RCC 7860 (cell line): ENCODE data around the gene FOSL1.
A peak's percentile ranks its signal among the peaks of the same experiment; 100 is the strongest.

Source experiments
- DNase-seq: peaks from one replicate; pipeline ENCODE4 v3.0.0-alpha.2; 2015; ENCODE audit warnings: low spot score
- FAIRE-seq: peaks from 2 replicates; lab custom pipeline; 2012; peaks lifted over from hg19 to GRCh38; lab: Jason Lieb, UNC

Gene FOSL1

DNA sequence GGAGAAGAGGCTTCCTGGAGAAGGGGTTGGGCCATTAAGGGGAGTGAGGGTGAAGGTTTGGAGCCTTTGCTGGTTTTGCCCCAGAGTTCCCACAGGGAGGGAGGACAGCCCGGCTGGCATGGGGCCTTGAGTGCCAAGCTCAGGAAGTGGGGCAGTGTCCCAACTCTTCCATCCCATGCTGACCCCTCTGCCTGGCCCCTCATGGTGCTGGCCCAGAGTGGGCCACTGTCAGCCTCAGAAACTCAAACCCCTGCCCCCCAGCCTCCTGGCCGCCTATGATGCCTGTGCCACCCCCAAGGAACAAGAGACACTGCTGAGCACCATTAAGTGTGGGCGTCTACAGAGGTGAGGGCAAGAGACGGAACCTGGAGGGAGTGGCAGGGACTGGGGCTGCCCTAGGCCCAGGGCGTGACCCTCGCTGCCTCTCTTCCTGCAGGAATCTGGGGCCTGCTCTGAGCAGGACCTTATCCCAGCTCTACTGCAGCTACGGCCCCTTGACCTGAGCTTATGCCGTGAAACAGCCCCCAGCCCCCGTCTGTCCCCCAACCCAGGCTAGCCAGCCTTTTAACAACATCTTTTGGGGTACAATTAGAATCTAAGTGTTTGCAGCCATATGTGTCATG, 34.5 kb downstream of the FOSL1 start:
- FAIRE-seq: no peak
- no peak for DNase-seq

DNA sequence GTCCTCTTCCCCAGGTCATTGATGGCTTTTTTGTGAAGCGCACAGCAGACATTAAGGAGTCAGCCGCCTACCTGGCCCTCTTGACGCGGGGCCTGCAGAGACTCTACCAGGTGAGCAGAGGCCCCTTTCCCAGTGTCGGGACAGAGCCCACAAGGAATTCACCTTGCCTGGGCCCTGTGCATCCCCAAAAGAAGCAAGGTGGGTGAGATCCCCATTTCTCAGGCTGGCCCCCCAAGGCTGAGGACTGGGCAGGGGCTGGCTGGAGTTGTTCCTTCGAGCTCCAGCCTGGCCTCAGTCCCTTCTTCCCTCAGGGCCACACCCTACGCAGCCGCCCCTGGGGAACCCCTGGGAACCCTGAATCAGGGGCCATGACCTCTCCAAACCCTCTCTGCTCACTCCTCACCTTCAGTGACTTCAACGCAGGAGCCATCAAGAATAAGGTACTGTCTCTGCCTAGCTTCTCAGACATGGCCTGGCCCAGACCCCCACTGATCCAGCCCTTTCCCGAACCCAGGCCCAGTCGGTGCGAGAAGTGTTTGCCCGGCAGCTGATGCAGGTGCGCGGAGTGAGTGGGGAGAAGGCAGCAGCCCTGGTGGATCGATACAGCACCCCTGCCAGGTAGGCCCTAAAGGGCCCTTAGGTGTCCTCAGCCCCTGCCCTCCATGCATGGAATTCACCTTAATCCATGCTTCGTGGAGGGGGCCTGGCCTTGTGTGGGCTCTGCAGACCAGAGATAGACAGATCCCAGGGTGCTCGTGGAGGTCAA, 35.3 kb downstream of the FOSL1 start:
- DNase-seq (no peak), FAIRE-seq (no peak)

DNA sequence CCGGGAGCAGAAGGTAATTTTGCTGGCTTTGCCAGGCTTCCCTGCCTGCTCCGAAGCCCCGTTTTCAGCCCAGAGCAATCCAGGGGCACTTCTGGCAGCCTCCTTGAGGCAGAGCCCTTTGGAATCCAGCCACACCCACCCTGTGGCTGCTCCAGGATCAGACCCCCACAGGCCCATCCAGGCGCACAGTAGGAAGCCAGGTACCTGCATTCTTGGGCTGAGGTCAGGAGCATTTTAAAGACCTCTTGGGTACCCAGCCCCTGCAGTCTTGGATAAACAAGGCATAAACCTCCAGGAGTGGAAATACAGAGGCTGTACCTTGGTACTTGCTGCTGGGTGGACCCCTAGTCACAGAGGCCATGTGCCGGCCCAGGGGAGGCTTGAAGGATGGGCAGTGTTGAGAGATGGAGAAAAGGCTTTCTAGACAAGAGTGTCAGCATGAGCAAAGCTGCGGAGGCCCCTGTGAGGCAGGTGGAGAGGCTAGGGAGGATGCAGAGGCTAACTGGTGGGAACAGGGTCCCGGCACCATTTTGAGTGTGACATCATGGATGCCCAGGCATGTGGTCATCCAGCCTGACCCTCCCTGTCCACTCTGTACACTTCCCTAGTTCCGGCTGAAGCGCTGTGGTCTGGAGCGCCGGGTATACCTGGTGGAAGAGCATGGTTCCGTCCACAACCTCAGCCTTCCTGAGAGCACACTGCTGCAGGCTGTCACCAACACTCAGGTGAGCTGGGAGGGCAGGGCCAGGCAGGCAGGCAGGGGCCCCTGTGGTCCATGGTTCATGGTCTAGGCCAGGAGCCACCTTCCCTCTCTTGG, 36.1 kb downstream of the FOSL1 start:
- no peak for DNase-seq
- no peak for FAIRE-seq

DNA sequence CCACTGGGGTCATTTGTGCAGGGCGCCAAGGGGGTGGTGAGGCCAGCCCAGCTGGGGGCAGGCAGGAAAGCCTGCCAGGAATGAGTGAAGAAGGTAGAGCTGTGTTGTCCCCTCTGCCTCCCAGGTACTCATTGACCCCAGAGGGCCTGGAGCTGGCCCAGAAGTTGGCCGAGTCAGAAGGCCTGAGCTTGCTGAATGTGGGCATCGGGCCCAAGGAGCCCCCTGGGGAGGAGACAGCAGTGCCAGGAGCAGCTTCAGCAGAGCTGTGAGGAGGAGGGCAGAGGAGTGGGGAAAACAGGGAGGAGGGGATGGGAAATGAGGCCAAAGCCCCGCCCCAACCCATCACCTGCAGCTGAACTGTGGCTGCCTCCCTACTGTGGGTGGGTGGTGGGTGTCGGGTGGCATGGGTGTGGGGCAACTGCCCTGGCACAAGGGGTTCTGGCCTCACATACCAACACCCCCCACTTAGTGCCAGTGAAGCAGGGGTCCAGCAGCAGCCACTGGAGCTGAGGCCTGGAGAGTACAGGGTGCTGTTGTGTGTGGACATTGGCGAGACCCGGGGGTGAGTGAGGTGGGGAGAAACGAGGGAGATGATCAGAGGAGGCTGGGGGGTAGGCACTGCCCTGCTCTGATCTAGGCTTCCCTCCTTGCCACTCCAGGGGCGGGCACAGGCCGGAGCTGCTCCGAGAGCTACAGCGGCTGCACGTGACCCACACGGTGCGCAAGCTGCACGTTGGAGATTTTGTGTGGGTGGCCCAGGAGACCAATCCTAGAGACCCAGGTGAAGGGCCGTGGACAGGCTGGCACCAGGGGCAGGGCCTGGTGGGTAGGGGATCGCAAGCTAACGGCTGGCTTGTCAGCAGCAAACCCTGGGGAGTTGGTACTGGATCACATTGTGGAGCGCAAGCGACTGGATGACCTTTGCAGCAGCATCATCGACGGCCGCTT, 37.0 kb downstream of the FOSL1 start:
- DNase-seq (no peak), FAIRE-seq (no peak)

DNA sequence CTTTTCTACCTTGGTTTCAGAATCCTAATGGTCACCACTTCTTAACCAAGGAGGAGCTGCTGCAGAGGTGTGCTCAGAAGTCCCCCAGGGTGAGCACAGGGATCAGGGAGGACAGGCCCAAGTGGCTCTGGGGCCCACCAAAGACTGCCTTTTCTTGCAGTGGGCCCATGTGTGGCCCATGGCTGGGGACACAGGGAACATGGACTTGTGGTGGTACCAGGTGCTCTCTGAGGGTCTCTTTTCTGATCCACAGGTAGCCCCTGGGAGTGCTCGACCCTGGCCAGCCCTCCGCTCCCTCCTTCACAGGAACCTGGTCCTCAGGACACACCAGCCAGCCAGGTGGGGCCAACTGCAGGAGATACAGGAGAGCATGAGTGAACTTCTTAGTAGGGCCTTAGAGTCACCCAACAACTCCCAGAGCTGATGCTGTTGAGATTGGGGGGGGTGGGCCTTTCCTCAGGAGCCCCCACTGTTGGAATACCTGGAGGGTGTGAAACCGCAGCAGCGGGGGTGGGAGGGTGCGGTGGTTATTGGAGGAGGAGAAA, 37.9 kb downstream of the FOSL1 start:
- DNase-seq: no peak
- no peak for FAIRE-seq

DNA sequence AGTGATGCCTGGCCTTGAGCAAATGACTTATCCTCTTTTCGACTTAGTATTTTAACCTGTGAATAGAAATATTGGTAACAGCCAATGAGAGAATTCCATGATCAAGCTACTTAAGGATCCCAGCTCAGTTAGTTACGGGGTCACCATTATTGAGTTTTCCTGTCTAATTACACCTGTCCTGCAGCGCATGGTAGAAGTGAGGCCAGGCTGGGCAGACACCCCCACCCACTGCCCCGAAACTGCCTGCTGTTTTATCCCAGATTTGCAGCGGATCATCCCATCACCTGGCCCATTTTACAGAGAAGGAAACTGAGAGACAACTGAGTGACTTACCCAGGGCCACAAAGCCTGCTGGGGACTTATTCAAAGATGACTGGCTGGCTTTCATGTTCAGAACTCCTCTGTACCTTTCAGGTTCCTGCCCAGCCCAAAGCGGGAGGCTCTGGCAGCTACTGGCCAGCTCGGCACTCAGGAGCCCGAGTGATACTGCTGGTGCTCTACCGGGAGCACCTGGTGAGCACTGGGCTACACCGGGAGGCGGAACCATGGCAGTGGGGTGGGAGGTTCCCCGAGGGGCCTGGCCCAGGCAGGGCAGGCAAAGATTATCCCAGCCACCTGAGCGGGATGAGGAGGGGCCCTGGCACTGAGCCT, 38.5 kb downstream of the FOSL1 start:
- no peak for DNase-seq
- no peak for FAIRE-seq

DNA sequence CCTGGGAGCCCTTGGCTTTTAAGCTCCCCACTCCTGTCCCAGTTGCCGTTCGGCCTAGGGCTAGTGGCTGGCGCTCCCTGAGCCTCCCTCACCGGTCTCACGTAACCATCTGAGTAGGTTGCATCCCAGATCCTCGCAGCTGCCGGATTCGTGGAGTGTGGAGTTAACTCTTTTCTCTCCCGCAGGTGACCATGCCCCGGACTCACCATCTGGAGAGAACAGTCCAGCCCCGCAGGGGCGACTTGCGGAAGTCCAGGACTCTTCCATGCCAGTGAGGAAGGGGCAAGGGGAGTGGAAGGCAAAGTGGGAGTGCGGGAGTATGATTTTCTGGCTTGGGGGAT, 39.1 kb downstream of the FOSL1 start:
- FAIRE-seq (no peak), DNase-seq (no peak)

DNA sequence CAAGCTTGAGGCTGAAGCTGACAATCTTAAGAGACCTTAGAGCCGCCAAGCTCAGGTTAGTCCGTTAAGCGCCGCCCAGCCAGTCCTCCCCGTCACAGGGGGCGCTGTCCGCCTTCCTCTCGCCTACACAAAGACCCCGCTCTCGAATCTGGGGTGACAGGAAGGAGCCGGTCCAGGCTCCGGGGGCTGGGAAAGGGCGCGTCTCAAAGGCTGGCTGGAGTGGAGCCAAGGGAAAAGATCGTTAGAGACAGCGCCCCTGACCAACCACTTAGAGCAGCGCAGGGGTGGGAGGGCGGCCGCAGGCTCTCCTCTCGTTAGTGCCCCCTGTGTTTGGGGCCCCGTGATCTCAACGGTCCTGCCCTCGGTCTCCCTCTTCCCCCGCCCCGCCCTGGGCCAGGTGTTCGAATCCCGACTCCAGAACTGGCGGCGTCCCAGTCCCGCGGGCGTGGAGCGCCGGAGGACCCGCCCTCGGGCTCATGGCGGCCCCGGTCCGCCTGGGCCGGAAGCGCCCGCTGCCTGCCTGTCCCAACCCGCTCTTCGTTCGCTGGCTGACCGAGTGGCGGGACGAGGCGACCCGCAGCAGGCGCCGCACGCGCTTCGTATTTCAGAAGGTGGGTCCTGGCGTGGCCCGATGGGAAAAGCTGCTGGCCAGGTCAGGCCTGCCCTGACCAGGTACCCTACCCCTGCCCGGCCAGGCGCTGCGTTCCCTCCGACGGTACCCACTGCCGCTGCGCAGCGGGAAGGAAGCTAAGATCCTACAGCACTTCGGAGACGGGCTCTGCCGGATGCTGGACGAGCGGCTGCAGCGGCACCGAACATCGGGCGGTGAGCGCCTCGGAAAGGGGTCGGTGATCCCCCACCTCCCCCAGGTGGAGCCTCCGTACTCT, 39.7 kb downstream of the FOSL1 start, which contains the start of gene MUS81:
TSS of gene MUS81 (plus strand) at position 156 of the 887 bp plus-strand sequence. CDS start at position 477, 321 bp downstream.
- peak; percentile 94 for DNase-seq
- peak; percentile 65 for FAIRE-seq

DNA sequence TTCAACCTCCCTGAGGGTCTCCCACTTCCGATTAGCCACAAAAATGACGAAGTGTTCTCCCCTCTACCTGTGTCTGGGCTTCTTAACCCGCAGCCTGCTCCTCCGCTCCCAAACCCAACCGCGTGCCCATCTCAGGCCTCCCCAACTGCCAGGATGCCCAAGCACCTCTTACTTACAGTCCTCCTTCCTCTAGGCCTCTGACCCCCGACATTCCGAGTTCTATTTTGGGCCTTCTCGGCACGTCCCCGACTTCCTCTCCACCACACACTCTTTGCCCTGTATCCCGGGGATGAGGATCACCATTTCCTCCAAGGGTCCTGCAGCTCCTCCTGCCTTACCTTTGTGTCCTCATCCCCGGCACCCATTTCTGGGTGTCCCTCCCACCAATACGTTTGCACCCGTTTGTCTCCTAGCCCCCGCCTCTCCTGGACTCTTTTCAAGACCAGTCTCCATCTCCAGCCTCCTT, 40.3 kb downstream of the FOSL1 start:
- FAIRE-seq (no peak), DNase-seq (no peak)

DNA sequence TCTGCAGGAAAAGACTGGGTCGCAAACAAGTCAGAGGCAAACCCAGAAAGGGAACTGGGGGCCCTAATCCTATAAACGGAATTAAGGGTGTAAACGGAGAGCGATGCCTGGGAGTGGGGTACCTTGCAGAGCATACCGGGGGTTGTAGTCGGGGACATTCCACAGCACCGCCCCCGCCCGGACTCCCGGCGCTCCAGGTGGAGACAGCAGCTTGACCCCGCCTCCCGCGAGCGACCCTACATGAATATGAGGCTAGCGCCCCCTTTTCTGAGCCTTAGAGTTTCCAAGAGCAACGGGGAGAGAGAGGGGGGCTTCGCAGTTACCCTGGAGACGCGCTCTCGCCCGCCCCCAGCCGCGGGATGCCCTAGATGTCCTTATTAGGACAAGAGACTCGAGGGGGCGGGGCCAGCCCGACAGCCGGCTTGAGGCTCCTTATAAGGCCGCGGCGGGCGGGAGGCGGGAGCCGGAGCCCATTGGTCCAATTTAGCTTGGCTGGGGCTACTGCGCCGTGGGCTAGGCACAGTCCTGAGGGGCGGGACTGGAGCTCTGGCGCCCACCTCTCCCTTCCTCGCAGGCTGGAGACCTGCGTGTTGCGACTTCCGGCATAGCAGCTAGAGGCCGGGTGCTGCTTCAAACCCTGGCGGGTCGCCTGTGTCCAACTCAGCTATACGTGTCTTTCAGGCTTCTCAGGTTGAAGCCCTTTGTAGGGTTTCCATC, 40.9 kb downstream of the FOSL1 start:
- FAIRE-seq: peak; percentile 58
- DNase-seq: peak; percentile 94

DNA sequence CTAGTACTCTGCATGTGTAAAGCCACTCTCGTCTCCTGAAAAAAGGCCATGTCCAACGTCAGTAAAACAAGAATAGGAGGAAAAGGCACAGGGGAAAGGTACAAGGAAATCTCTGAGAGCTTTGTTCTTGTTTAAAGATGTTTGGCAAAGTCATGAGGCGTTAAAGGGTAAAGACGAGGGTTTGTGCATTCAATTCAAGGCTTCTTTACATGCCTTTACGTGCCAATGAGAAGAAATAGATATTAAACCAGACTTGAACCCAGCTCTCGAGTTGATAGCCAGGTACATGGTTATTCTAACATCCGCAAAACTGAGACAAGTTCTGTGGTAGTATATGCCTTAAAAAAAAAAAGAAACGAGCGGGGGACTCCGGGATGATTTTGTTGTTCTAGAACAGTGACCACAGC, 41.5 kb downstream of the FOSL1 start:
- no peak for DNase-seq
- no peak for FAIRE-seq

DNA sequence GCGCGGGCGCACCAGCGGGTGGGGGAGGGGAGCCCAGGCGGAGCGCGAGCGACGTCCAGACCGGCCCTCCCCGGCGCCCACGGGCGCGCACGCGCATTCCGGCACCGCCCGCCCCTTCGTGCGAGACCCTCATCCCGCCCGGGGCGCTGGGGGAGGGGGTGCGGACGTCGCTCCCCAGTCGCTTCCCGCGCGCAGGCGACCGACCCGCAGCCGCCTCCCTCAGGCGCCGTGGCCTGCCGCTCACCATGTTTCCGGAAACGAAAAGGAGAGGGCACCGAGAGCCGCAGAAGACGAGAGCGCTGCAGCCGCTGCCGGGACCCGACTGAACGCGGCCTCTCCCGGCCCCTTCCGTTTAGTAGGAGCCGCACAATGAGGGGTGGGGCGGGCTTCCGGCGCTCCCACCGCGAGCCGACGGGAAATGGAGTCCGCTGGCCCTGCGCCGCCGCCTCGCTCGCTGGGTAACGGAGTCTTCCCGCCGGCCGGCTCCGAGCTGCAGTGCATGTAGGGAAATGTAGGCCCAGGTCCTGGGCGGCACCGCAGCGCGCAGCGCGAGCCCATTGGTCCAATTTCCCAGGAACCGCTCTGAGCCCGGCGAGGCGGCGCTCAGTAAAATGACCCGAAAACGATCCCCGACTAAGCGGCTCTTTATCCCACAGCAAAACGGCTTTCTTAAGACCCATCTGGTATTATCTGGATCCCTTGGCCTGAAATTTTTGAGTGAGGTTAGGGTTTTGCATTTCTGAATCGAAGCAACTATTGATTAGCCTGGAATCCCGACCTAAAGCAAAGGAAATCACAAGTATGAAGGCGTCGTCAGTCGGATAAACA, 42.1 kb downstream of the FOSL1 start, which contains the start of gene CFL1:
TSS of gene CFL1 (minus strand) at position 328 of the 828 bp plus-strand sequence. CDS start at position 247, 81 bp downstream.
- peak; percentile 90 for DNase-seq
- FAIRE-seq: peak; percentile 59

DNA sequence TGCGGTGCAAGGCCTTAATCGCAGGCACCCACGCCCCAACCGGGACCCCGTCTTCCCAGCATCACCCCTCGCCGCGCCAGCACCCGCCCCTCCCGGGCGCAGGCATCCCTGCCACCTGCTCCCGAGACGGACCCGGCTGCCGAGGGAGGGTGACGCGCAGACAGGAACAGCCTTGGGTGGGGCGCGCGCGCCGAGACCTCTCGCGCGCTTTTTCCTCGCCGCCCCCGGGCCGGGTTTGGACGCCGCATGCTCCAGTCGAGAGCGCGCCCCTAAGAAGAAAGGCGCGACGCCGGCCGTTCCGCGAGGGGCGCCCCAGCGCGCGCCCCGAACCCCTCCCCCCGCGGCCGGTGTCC, 42.7 kb downstream of the FOSL1 start:
- FAIRE-seq (no peak), DNase-seq (no peak)

DNA sequence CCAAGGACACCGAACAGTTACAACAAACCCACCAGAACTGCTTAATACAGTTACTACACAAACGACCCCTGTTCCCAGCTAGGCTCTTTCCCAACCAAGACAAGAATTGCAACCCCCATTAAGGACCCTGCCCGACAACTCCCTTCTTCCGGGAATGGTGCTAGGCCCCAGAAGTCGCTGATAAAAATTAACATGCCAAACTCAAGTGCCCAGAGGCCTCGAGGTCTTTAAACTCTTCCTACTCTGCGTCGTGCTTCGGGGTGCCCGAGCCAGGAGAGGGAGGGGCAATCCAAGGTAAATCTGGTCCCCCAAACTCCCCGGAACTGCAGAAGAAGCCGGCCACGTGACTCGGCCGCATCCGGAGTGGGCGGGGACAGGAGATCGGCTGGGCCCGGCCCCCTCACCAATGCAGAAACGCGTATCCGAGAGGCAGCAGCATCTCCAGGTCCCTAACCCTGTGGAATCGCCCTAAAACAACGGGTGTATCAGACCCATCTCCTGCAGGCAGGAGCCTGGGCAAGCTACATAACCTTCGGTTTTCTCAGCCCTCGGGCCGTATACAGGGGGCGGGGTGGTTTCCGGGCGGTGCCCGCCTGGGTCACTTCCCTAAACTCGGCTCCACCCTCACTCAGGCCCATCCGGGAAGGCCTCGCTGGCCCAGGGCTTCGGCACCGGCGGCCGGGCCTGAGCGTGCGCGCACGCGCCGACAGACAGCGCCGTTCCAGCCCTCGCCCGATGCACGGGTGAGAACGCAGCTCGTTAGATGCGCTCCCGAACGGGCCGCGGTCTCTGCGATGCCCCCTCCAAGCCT, 43.3 kb downstream of the FOSL1 start:
- DNase-seq (peak; percentile 27), FAIRE-seq (no peak)

DNA sequence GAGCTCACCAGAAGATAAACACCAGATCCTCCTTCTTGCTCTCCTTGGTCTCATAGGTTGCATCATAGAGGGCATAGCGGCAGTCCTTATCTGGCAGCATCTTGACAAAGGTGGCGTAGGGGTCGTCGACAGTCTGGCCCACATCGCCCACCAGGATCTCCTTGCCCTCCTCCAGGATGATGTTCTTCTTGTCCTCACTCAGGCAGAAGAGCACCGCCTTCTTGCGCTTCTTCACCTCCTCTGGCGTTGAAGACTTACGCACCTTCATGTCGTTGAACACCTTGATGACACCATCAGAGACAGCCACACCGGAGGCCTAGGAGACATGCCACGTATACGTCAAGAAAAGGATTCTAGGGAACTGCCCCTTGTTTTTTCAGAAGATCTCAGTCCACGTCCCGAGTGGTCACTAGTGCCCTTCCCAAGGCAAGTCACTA, 44.2 kb downstream of the FOSL1 start:
- no peak for FAIRE-seq
- no peak for DNase-seq
